Left lung (tissue), 10 donors: ENCODE data around the gene SMIM22. TPM values are rescaled to one million over a fixed set of nuclear protein-coding genes. Genes with fewer than 3 reads are reported as not detected.

Source experiments
- ATAC-seq: fragments of 200-7000 bp; cut with Tn5 transposase; one replicate; pipeline ENCODE4 v1.9.1; 2020; ENCODE audit warnings: moderate library complexity
- DNase-seq, 4 donors: peaks; one replicate each; pipeline ENCODE4 v3.0.0-alpha.2; 2013 to 2020
- H3K27ac ChIP-seq, 2 donors: fragments of 200-600 bp; sonication (generic) in 1 of 2; one replicate each; pipeline versions ENCODE4 v1.5.0 to v1.8.0; 2020 to 2021
- H3K27me3 ChIP-seq, 2 donors: fragments of 200-600 bp; sonication (generic) in 1 of 2; one replicate each; pipeline versions ENCODE4 v1.5.0 to v1.8.0; 2020 to 2021
- H3K36me3 ChIP-seq, 2 donors: fragments of 200-600 bp; sonication (generic) in 1 of 2; one replicate each; pipeline versions ENCODE4 v1.5.0 to v1.8.0; 2020 to 2021
- H3K4me1 ChIP-seq, 2 donors: fragments of 200-600 bp; one replicate each; pipeline ENCODE4 v1.8.0; 2021
- H3K4me3 ChIP-seq, 2 donors: fragments of 200-600 bp; sonication (generic) in 1 of 2; one replicate each; pipeline versions ENCODE4 v1.5.0 to v1.8.0; 2020 to 2021; ENCODE audit warnings: mild to moderate bottlenecking in 1 of 2
- H3K9me3 ChIP-seq, 2 donors: fragments of 200-600 bp; sonication (generic) in 1 of 2; one replicate each; pipeline versions ENCODE4 v1.5.0 to v1.8.0; 2020 to 2021
- intact Hi-C, 2 donors: fragments of 100-400 bp; cut with DNase I; formaldehyde crosslinking; loops; one replicate each; pipeline versions ENCODE4 v1.11.2 to v1.14.2; 2022
- polyA plus RNA-seq, 6 donors: library from polyadenylated mRNA; unstranded; fragments of 120-200 nt; gene quantifications; one replicate each; pipeline ENCODE4 v1.2.1, GENCODE V29; 2013; ENCODE audit not compliant: insufficient read length in 6 of 6
- total RNA-seq, 2 donors: library from RNA; stranded (reverse); fragmentation: NEBNext Ultra II Directional; extraction: Animal tissue kit (Norgen Biotek cat#: 25700); gene quantifications; one replicate each; pipeline ENCODE4 v1.2.1, GENCODE V29; 2021
- TF ChIP-seq, protein P1 (sequence below), 2 donors: fragments of 200-600 bp; sonication (generic) in 1 of 2; IDR thresholded peaks; one replicate each; pipeline versions ENCODE4 v1.5.0 to v1.8.0; 2021; ENCODE audit warnings: antibody characterized with exemption in 2 of 2
- donor health status: DM: no; HTN: yes; CAD: no.
- donor health status: DM: no; HTN: no; CAD: no.

Gene SMIM22
- total and polyA plus RNA-seq, 8 donors: 3.4 to 40.5 (median 4.5) TPM

GRCh38 chr16:4785758-4786433 lies 9.3 kb upstream of the SMIM22 start:
- no peaks in the 10 kb centered on the region for H3K4me1 ChIP-seq
- H3K27me3 ChIP-seq: no peaks in the 10 kb centered on the region
- no peak for ATAC-seq
- H3K36me3 ChIP-seq: no peaks in the 10 kb centered on the region
- intact Hi-C loops: no loop called here
- H3K9me3 ChIP-seq: no peaks in the 10 kb centered on the region
- DNase-seq: peak in 1 of 4 donors; percentile 57
- TF ChIP-seq, protein P1, sequence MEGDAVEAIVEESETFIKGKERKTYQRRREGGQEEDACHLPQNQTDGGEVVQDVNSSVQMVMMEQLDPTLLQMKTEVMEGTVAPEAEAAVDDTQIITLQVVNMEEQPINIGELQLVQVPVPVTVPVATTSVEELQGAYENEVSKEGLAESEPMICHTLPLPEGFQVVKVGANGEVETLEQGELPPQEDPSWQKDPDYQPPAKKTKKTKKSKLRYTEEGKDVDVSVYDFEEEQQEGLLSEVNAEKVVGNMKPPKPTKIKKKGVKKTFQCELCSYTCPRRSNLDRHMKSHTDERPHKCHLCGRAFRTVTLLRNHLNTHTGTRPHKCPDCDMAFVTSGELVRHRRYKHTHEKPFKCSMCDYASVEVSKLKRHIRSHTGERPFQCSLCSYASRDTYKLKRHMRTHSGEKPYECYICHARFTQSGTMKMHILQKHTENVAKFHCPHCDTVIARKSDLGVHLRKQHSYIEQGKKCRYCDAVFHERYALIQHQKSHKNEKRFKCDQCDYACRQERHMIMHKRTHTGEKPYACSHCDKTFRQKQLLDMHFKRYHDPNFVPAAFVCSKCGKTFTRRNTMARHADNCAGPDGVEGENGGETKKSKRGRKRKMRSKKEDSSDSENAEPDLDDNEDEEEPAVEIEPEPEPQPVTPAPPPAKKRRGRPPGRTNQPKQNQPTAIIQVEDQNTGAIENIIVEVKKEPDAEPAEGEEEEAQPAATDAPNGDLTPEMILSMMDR (IDR thresholded peaks at IDR 0.05): no peak
- H3K27ac ChIP-seq: no peak overlapping the region
- H3K4me3 ChIP-seq: no peak overlapping the region

DNA sequence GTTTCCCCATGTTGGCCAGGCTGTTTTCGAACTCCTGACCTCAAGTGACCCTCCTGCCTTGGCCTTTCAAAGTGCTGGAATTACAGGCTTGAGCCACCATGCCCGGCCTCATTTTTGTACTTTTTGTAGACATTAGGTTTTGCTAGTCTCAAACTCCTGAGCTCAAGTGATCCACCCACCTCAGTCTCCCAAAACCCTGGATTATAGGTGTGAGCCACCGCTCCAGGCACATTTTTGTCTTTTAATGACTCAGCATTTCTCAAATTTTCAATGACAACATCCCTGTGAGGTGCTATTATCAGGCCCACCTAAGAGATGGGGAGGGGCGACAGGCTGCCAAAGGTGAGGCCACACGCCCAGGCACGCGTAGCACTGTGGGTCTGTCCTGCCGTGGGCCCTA lies 8.1 kb upstream of the SMIM22 start:
- Histone ChIP-seq H3K27me3 (no peaks in the 10 kb centered on the region), H3K4me1 (no peaks in the 10 kb centered on the region), H3K4me3 (no peak overlapping the region), H3K9me3 (no peaks in the 10 kb centered on the region), H3K27ac (no peak overlapping the region), H3K36me3 (no peaks in the 10 kb centered on the region)
- DNase-seq: no peak
- TF ChIP-seq, protein P1 (IDR thresholded peaks at IDR 0.05): no peak
- intact Hi-C loops: no loop called here
- no peak for ATAC-seq

GRCh38 chr16:4787627-4788482 lies 7.3 kb upstream of the SMIM22 start, which contains the start of gene SEPTIN12:
SEPTIN12 (minus strand) TSS chr16:4788345; CDS start chr16:4787645, 700 bp downstream.
- Histone ChIP-seq H3K4me1 (no peaks in the 10 kb centered on the region), H3K9me3 (no peaks in the 10 kb centered on the region), H3K4me3 (no peak within 1 kb of the TSS), H3K27me3 (no peaks in the 10 kb centered on the region), H3K36me3 (no peaks in the 10 kb centered on the region), H3K27ac (no peak within 1 kb of the TSS)
- no peak for ATAC-seq
- TF ChIP-seq, protein P1 (IDR thresholded peaks at IDR 0.05): no peak
- DNase-seq: peak in 1 of 4 donors; percentile 43
- intact Hi-C loops: no loop called here

GRCh38 chr16:4788489-4788889 lies 6.7 kb upstream of the SMIM22 start:
- Histone ChIP-seq H3K27me3 (no peaks in the 10 kb centered on the region), H3K27ac (no peak overlapping the region), H3K36me3 (no peaks in the 10 kb centered on the region), H3K9me3 (no peaks in the 10 kb centered on the region), H3K4me1 (no peaks in the 10 kb centered on the region), H3K4me3 (no peak overlapping the region)
- TF ChIP-seq, protein P1 (IDR thresholded peaks at IDR 0.05): no peak
- peak in 1 of 4 donors; percentile 64 for DNase-seq
- peak; percentile 62 for ATAC-seq
- intact Hi-C loops: no loop called here

DNA sequence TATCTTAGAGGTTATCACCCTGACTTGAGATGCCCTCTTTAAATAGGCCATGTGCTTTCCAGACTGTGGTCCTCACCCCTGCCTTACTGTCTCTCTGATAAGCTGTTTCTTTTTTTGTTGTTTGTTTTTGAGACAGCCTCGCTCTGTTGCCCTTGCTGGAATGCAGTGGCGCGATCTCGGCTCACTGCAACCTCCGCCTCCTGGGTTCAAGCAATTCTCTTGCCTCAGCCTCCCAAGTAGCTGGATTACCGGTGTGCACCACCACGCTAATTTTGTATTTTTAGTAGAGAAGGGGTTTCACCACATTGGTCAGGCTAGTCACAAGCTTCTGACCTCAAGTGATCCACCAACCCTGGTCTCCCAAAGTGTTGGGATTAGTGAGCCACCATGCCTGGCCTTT lies 6.3 kb upstream of the SMIM22 start:
- Histone ChIP-seq H3K4me3 (no peak overlapping the region), H3K27me3 (no peaks in the 10 kb centered on the region), H3K36me3 (no peaks in the 10 kb centered on the region), H3K4me1 (no peaks in the 10 kb centered on the region), H3K27ac (no peak overlapping the region), H3K9me3 (no peaks in the 10 kb centered on the region)
- peak in 1 of 4 donors; percentile 9 for DNase-seq
- ATAC-seq: no peak
- intact Hi-C loops: no loop called here
- TF ChIP-seq, protein P1 (IDR thresholded peaks at IDR 0.05): no peak
